Loucy (cell line): ENCODE results near the gene SFXN5.

Experiments used
- H2AFZ ChIP-seq: fragments of 200-600 bp; sonication (generic); 2 replicates; pipeline ENCODE4 v1.6.0; 2016; ENCODE audit warnings: antibody characterized with exemption, mild to moderate bottlenecking, low read length, moderate library complexity
- H3F3A ChIP-seq: fragments of 200-600 bp; 2 replicates; pipeline ENCODE4 v1.6.0; 2016; ENCODE audit warnings: antibody characterized with exemption, low read depth, mild to moderate bottlenecking
- H3K27me3 ChIP-seq: fragments of 200-600 bp; sonication (generic); 2 replicates; pipeline ENCODE4 v1.6.1; 2014; ENCODE audit warnings: low read length, mild to moderate bottlenecking; ENCODE audit not compliant: insufficient read depth, poor library complexity, severe bottlenecking
- H3K36me3 ChIP-seq: fragments of 200-600 bp; sonication (generic); 2 replicates; pipeline ENCODE4 v1.6.1; 2016; ENCODE audit warnings: low read length; ENCODE audit not compliant: insufficient read depth
- H3K4me1 ChIP-seq: fragments of 200-600 bp; sonication (generic); 2 replicates; pipeline ENCODE4 v1.5.1; 2014; ENCODE audit warnings: low read length, mild to moderate bottlenecking; ENCODE audit not compliant: insufficient read depth, poor library complexity, severe bottlenecking
- H3K4me2 ChIP-seq: fragments of 200-600 bp; sonication (generic); 2 replicates; pipeline ENCODE4 v1.6.0; 2014; ENCODE audit warnings: antibody characterized with exemption, low read length, low read depth, mild to moderate bottlenecking; ENCODE audit not compliant: poor library complexity, severe bottlenecking
- H3K4me3 ChIP-seq: fragments of 200-600 bp; sonication (generic); 2 replicates; pipeline ENCODE4 v1.5.1; 2014; ENCODE audit warnings: low read length, mild to moderate bottlenecking, mixed read lengths; ENCODE audit not compliant: poor library complexity, severe bottlenecking
- H3K79me2 ChIP-seq: fragments of 200-600 bp; sonication (generic); 2 replicates; pipeline ENCODE4 v1.6.1; 2014; ENCODE audit warnings: low read length; ENCODE audit not compliant: insufficient read depth
- H3K9ac ChIP-seq: fragments of 200-600 bp; sonication (generic); 2 replicates; pipeline ENCODE4 v1.6.0; 2014; ENCODE audit warnings: mild to moderate bottlenecking, low read depth, low read length, moderate library complexity; ENCODE audit not compliant: poor library complexity, severe bottlenecking
- H3K9me2 ChIP-seq: fragments of 200-600 bp; sonication (generic); replicated peaks from 2 replicates; pipeline ENCODE4 v1.6.1; 2016; ENCODE audit warnings: low read depth, low read length, mixed read lengths
- H3K9me3 ChIP-seq: fragments of 200-600 bp; sonication (generic); 2 replicates; pipeline ENCODE4 v1.6.1; 2014; ENCODE audit warnings: mild to moderate bottlenecking, antibody characterized with exemption, low read length, low read depth; ENCODE audit not compliant: insufficient read depth
- H4K20me1 ChIP-seq: fragments of 200-600 bp; sonication (generic); 2 replicates; pipeline ENCODE4 v1.6.0; 2014; ENCODE audit warnings: antibody characterized with exemption, low read length, mild to moderate bottlenecking; ENCODE audit not compliant: insufficient read depth, poor library complexity, severe bottlenecking
- CTCF ChIP-seq: fragments of 200-600 bp; sonication (generic); conservative IDR thresholded peaks from 2 replicates; pipeline ENCODE4 v1.5.1; 2014; ENCODE audit warnings: mild to moderate bottlenecking, antibody characterized with exemption, low read length
- EZH2phosphoT487 ChIP-seq: fragments of 200-600 bp; IDR thresholded peaks from 2 replicates; pipeline ENCODE4 v1.6.1; 2018; ENCODE audit warnings: antibody characterized with exemption, mild to moderate bottlenecking, moderate library complexity, borderline replicate concordance

SFXN5 gene

GRCh38 chr2:73091696-73092095, 20.2 kb upstream of the SFXN5 start:
- Histone ChIP-seq H4K20me1 (no peaks in the 10 kb centered on the region), H3K4me3 (no peak overlapping the region), H3K9me2 (no peaks in the 10 kb centered on the region), H3F3A (no peaks in the 10 kb centered on the region), H3K36me3 (peaks cover 15% of the 10 kb centered on the region; the same call in 1 of the 2 replicates), H3K9ac (peak overlapping the region; percentile 32), H3K4me1 (peaks cover 10% of the 10 kb centered on the region), H3K79me2 (no peaks in the 10 kb centered on the region), H2AFZ (no peak overlapping the region), H3K9me3 (no peaks in the 10 kb centered on the region), H3K4me2 (no peak overlapping the region), H3K27me3 (no peaks in the 10 kb centered on the region)
- no peak for TF ChIP-seq CTCF
- no peak for TF ChIP-seq EZH2phosphoT487

GRCh38 chr2:73091164-73091563, 19.7 kb upstream of the SFXN5 start:
- H2AFZ ChIP-seq, result no peak overlapping the region
- no peak overlapping the region for H3K4me3 ChIP-seq
- no peaks in the 10 kb centered on the region for H3F3A ChIP-seq
- H3K36me3 ChIP-seq, result peaks cover 19% of the 10 kb centered on the region; the same call in 1 of the 2 replicates
- no peaks in the 10 kb centered on the region for H3K9me3 ChIP-seq
- no peaks in the 10 kb centered on the region for H3K27me3 ChIP-seq
- H3K79me2 ChIP-seq, result no peaks in the 10 kb centered on the region
- H3K9ac ChIP-seq, result no peak overlapping the region
- no peak for TF ChIP-seq CTCF
- no peak for TF ChIP-seq EZH2phosphoT487
- H4K20me1 ChIP-seq, result no peaks in the 10 kb centered on the region
- peaks cover 10% of the 10 kb centered on the region for H3K4me1 ChIP-seq
- H3K4me2 ChIP-seq, result no peak overlapping the region
- H3K9me2 ChIP-seq, result no peaks in the 10 kb centered on the region

GRCh38 chr2:73089270-73090030, 17.9 kb upstream of the SFXN5 start:
- Histone ChIP-seq H3K9me2 (no peaks in the 10 kb centered on the region), H4K20me1 (no peaks in the 10 kb centered on the region), H3K9me3 (no peaks in the 10 kb centered on the region), H3K9ac (no peak overlapping the region), H3K36me3 (peaks cover 19% of the 10 kb centered on the region; the same call in 1 of the 2 replicates), H3K27me3 (no peaks in the 10 kb centered on the region), H3K79me2 (no peaks in the 10 kb centered on the region), H2AFZ (no peak overlapping the region), H3F3A (no peaks in the 10 kb centered on the region), H3K4me2 (no peak overlapping the region), H3K4me3 (no peak overlapping the region), H3K4me1 (peaks cover 10% of the 10 kb centered on the region)
- TF ChIP-seq CTCF, result no peak
- TF ChIP-seq EZH2phosphoT487, result no peak
